WTC11 (cell line): ENCODE data around the gene HSD17B12.

Source experiments
- TEAD4 ChIP-seq: sonication (generic); formaldehyde crosslinking; IDR thresholded peaks from 2 replicates; pipeline ENCODE4 v1.8.0; 2022; ENCODE audit warnings: mild to moderate bottlenecking, missing genetic modification reagents
- TF ChIP-seq, protein P1 (sequence below): fragments of 200-600 bp; IDR thresholded peaks from 2 replicates; pipeline ENCODE4 v1.8.0; 2022; ENCODE audit warnings: antibody characterized with exemption

- TF ChIP-seq, protein P1, sequence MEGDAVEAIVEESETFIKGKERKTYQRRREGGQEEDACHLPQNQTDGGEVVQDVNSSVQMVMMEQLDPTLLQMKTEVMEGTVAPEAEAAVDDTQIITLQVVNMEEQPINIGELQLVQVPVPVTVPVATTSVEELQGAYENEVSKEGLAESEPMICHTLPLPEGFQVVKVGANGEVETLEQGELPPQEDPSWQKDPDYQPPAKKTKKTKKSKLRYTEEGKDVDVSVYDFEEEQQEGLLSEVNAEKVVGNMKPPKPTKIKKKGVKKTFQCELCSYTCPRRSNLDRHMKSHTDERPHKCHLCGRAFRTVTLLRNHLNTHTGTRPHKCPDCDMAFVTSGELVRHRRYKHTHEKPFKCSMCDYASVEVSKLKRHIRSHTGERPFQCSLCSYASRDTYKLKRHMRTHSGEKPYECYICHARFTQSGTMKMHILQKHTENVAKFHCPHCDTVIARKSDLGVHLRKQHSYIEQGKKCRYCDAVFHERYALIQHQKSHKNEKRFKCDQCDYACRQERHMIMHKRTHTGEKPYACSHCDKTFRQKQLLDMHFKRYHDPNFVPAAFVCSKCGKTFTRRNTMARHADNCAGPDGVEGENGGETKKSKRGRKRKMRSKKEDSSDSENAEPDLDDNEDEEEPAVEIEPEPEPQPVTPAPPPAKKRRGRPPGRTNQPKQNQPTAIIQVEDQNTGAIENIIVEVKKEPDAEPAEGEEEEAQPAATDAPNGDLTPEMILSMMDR = no peak
- no peak for TF ChIP-seq TEAD4 (CRISPR knock-in tag)
Observed at GRCh38 chr11:43901551-43901950, 221.0 kb downstream of the HSD17B12 start.
